H1 (cell line): Measurements from ENCODE around the gene KDF1. TPM values are rescaled to one million over a fixed set of nuclear protein-coding genes. Genes with fewer than 3 reads are reported as not detected.

Experiments
- CTCF ChIA-PET: fragments of 300-600 bp; sonication (Branson Sonifier 250); formaldehyde crosslinking; loops from one replicate; lab custom pipeline; 2021; ENCODE audit not compliant: partially characterized antibody; lab: Charles Lee
- POLR2A ChIA-PET: fragments of 300-600 bp; sonication (Branson Sonifier 250); formaldehyde crosslinking; loops from one replicate; lab custom pipeline; 2021; ENCODE audit warnings: inconsistent platforms; ENCODE audit not compliant: partially characterized antibody; lab: Charles Lee
- DNase-seq, 2 experiments: peaks; one replicate each; pipeline versions ENCODE4 v3.0.0 to v3.0.0-alpha.2; 2010 to 2022; ENCODE audit warnings: low spot score in 2 of 2, low read depth in 1 of 2, mixed read lengths in 1 of 2
- FAIRE-seq: peaks from 2 replicates; lab custom pipeline; 2011; peaks lifted over from hg19 to GRCh38; lab: Jason Lieb, UNC
- H2AFZ ChIP-seq: 2 replicates; pipeline ENCODE4 v1.8.1; 2012; ENCODE audit warnings: low read length, inconsistent platforms
- H2AK5ac ChIP-seq: 2 replicates; pipeline ENCODE4 v1.6.1; 2013; ENCODE audit warnings: low read depth, low read length
- H2BK120ac ChIP-seq: replicated peaks from 2 replicates; pipeline ENCODE3; 2013; ENCODE audit warnings: low read depth, low read length, inconsistent platforms
- H2BK12ac ChIP-seq: 2 replicates; pipeline ENCODE4 v1.6.1; 2013; ENCODE audit warnings: low read depth, low read length
- H2BK15ac ChIP-seq: 2 replicates; pipeline ENCODE4 v1.6.1; 2013; ENCODE audit warnings: low read length
- H2BK20ac ChIP-seq: 2 replicates; pipeline ENCODE4 v1.6.1; 2013; ENCODE audit warnings: low read length
- H2BK5ac ChIP-seq: 2 replicates; pipeline ENCODE4 v1.6.1; 2013; ENCODE audit warnings: low read depth, low read length
- H3K14ac ChIP-seq: 2 replicates; pipeline ENCODE4 v1.6.1; 2013; ENCODE audit warnings: inconsistent platforms; ENCODE audit not compliant: insufficient read length
- H3K18ac ChIP-seq: 2 replicates; pipeline ENCODE4 v1.6.1; 2013; ENCODE audit warnings: low read length; ENCODE audit errors: extremely low read depth
- H3K23ac ChIP-seq: 2 replicates; pipeline ENCODE4 v1.6.1; 2013; ENCODE audit warnings: inconsistent platforms; ENCODE audit not compliant: insufficient read length
- H3K23me2 ChIP-seq: 2 replicates; pipeline ENCODE4 v1.6.1; 2013; ENCODE audit warnings: low read depth, low read length
- H3K27ac ChIP-seq: 2 replicates; pipeline ENCODE4 v1.6.1; 2011; ENCODE audit warnings: low read depth, low read length, inconsistent platforms
- H3K27me3 ChIP-seq, 4 experiments: replicated peaks in 1 of 4; 1 replicate in 1 of 4; 2 replicates in 3 of 4; pipeline versions ENCODE4 v1.6.1 to v1.8.1; 2011 to 2013; ENCODE audit warnings: low read length in 3 of 4, mild to moderate bottlenecking in 3 of 4, inconsistent platforms in 2 of 4, mixed read lengths in 2 of 4, moderate library complexity in 1 of 4; ENCODE audit not compliant: control insufficient read depth in 3 of 4, insufficient read depth in 3 of 4; ENCODE audit errors: extremely low read depth in 1 of 4
- H3K36me3 ChIP-seq, 4 experiments: 2 replicates each; pipeline versions ENCODE4 v1.6.1 to v1.8.1; 2011 to 2013; ENCODE audit warnings: mild to moderate bottlenecking in 4 of 4, low read length in 3 of 4, moderate library complexity in 2 of 4, control low read depth in 1 of 4, inconsistent platforms in 1 of 4; ENCODE audit not compliant: insufficient read depth in 4 of 4, control insufficient read depth in 2 of 4
- H3K4ac ChIP-seq: replicated peaks from 2 replicates; pipeline ENCODE3; 2013; ENCODE audit warnings: low read length, low read depth, mixed read lengths, inconsistent platforms; ENCODE audit not compliant: insufficient read length
- H3K4me1 ChIP-seq, 4 experiments: replicated peaks in 1 of 4; 1 replicate in 1 of 4; 2 replicates in 3 of 4; pipeline versions ENCODE4 v1.6.1 to v1.8.1; 2011 to 2013; ENCODE audit warnings: low read length in 3 of 4, inconsistent platforms in 2 of 4, mixed read lengths in 1 of 4; ENCODE audit not compliant: insufficient read depth in 4 of 4, control insufficient read depth in 3 of 4
- H3K4me2 ChIP-seq, 2 experiments: 2 replicates each; pipeline versions ENCODE4 v1.6.1 to v1.8.1; 2011 to 2013; ENCODE audit warnings: low read depth in 2 of 2, low read length in 2 of 2, control low read depth in 1 of 2, inconsistent platforms in 1 of 2, mild to moderate bottlenecking in 1 of 2; ENCODE audit not compliant: insufficient read depth in 1 of 2
- H3K4me3 ChIP-seq, 4 experiments: fragments of 200-600, 300-600 bp in 1 of 4; sonication (generic), shearing (Covaris generic), sonication (Bioruptor Twin) in 1 of 4; 2 replicates each; pipeline versions ENCODE4 v1.5.1 to v1.8.1; 2011 to 2016; ENCODE audit warnings: low read length in 4 of 4, low read depth in 3 of 4, control low read depth in 2 of 4, inconsistent platforms in 2 of 4, mild to moderate bottlenecking in 2 of 4, mixed read lengths in 1 of 4, moderate library complexity in 1 of 4; ENCODE audit not compliant: insufficient read depth in 2 of 4; ENCODE audit errors: extremely low read depth in 1 of 4
- H3K56ac ChIP-seq: replicated peaks from 2 replicates; pipeline ENCODE3; 2013; ENCODE audit warnings: low read depth, mild to moderate bottlenecking, mixed read lengths, low read length, inconsistent platforms; ENCODE audit not compliant: insufficient read length
- H3K79me1 ChIP-seq: 2 replicates; pipeline ENCODE4 v1.6.1; 2013; ENCODE audit warnings: low read depth, low read length, control low read depth
- H3K79me2 ChIP-seq, 2 experiments: 2 replicates each; pipeline versions ENCODE4 v1.6.1 to v1.8.1; 2012 to 2013; ENCODE audit warnings: low read length in 2 of 2, mild to moderate bottlenecking in 2 of 2, inconsistent platforms in 1 of 2; ENCODE audit not compliant: insufficient read depth in 2 of 2, control insufficient read depth in 1 of 2
- H3K9ac ChIP-seq, 4 experiments: replicated peaks in 1 of 4; 1 replicate in 1 of 4; 2 replicates in 3 of 4; pipeline versions ENCODE4 v1.6.1 to v1.8.1; 2011 to 2013; ENCODE audit warnings: low read depth in 3 of 4, low read length in 3 of 4, control low read depth in 2 of 4, mild to moderate bottlenecking in 2 of 4, moderate library complexity in 2 of 4, inconsistent platforms in 1 of 4; ENCODE audit errors: extremely low read depth in 1 of 4
- H3K9me3 ChIP-seq, 2 experiments: 2 replicates each; pipeline versions ENCODE4 v1.6.1 to v1.8.1; 2012 to 2013; ENCODE audit warnings: mild to moderate bottlenecking in 2 of 2, moderate library complexity in 2 of 2, control low read depth in 1 of 2, inconsistent platforms in 1 of 2, low read depth in 1 of 2, low read length in 1 of 2, mixed read lengths in 1 of 2; ENCODE audit not compliant: insufficient read depth in 2 of 2
- H4K20me1 ChIP-seq, 2 experiments: replicated peaks in 1 of 2; 2 replicates each; pipeline versions ENCODE3 to v1.8.1; 2011 to 2013; ENCODE audit warnings: inconsistent platforms in 2 of 2, low read length in 2 of 2, mild to moderate bottlenecking in 1 of 2; ENCODE audit not compliant: insufficient read depth in 2 of 2, control insufficient read depth in 1 of 2
- H4K5ac ChIP-seq: 2 replicates; pipeline ENCODE4 v1.6.1; 2013; ENCODE audit warnings: low read length, low read depth, mixed read lengths, inconsistent platforms; ENCODE audit not compliant: insufficient read length
- H4K8ac ChIP-seq: 2 replicates; pipeline ENCODE4 v1.8.0; 2013; ENCODE audit warnings: mild to moderate bottlenecking, moderate library complexity, low read length, inconsistent platforms; ENCODE audit not compliant: insufficient read depth; ENCODE audit errors: extremely low read depth
- H4K91ac ChIP-seq: replicated peaks from 2 replicates; pipeline ENCODE3; 2013; ENCODE audit warnings: low read length, mixed read lengths, inconsistent platforms; ENCODE audit not compliant: insufficient read length
- NANOG ChIP-seq: IDR thresholded peaks from 2 replicates; pipeline ENCODE4 v1.6.1; 2011; ENCODE audit warnings: low read length, low read depth, mild to moderate bottlenecking, inconsistent platforms; ENCODE audit not compliant: insufficient read depth, poor library complexity, severe bottlenecking
- WGBS, 2 experiments: shearing (Covaris generic) in 1 of 2; methylation state at CpG; one replicate each; pipeline versions ENCODE4 v1.1.6 to v1.1.7; 2013 to 2015; ENCODE audit warnings: low lambda C conversion rate in 2 of 2, mixed read lengths in 2 of 2, inconsistent platforms in 1 of 2, low coverage in 1 of 2, missing lambda C conversion rate in 1 of 2; ENCODE audit not compliant: insufficient replicate concordance in 2 of 2, insufficient coverage in 1 of 2, insufficient read length in 1 of 2; ENCODE audit errors: extremely low coverage in 1 of 2, missing lambda C conversion rate in 1 of 2; 5-methylcytosine and 5-hydroxymethylcytosine counted together
- polyA plus RNA-seq, 7 experiments: library from polyadenylated mRNA; depleted of rRNA in 3 of 7; stranded (reverse) in 5 of 7; unstranded in 2 of 7; fragments of >200 nt in 5 of 7; fragments of 200-250 nt in 2 of 7; gene quantifications; 1 replicate in 5 of 7; 2 replicates in 1 of 7; 4 replicates in 1 of 7; pipeline versions ENCODE4 v1.2.1 to v1.2.3, GENCODE V29; 2011 to 2013; ENCODE audit warnings: missing spikeins in 2 of 7, mixed read lengths in 2 of 7
- total RNA-seq: library from RNA; stranded (reverse); fragmentation: NEBNext Ultra II Directional; extraction: Animal tissue kit (Norgen Biotek cat#: 25700); gene quantifications from 2 replicates; pipeline ENCODE4 v1.2.1, GENCODE V29; 2021

KDF1 gene
- total and polyA plus RNA-seq, 2 of the 8 experiments (the other 6 are each of a cell fraction or from before 2014, with no cell fraction given), result 16.9 to 37.5 TPM

DNA sequence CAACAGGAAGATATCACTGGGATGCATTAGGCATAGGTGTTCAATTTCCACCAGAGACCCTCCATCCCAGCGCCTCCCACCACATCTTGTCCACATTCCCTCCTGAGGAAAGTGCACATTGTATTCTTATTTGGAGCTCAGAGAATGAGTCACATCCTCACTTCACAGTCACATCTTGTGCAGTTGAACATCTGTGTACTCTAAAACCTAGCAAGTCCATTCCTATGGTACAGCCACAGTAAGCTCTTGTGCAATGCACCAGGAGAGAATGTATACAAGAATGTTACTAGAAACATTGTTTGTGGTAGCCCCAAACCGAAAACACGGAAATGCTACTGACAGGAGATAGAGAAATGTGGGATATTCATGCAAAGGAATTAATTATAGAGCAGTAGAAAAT, 1.6 kb upstream of the KDF1 start:
- no peak overlapping the region for H3K27ac ChIP-seq
- no peaks in the 10 kb centered on the region for H3K27me3 ChIP-seq
- peaks cover 0 to 9% of the 10 kb centered on the region in 2 experiments; a peak in 2 of 4 replicates for H3K79me2 ChIP-seq
- H3K18ac ChIP-seq, result no peak overlapping the region
- ChIA-PET CTCF (interaction anchor here (0.7 to 1.2 kb wide), 4 partner anchors 14 to 135 kb away, joined by 3 read pairs; no protein-coding TSS in a partner anchor), POLR2A (interaction anchor here (0.7 to 3.5 kb wide), 8 partner anchors 33 to 106 kb away, joined by 3 to 35 read pairs (median 5); partner anchors contain the start of genes GPATCH3 and TRNP1)
- H3K79me1 ChIP-seq, result 0 out of 2 replicates have a peak, but pooled peaks cover 2% of the 10 kb centered on the region
- no peak overlapping the region for H3K4ac ChIP-seq
- no peaks in the 10 kb centered on the region for H3K9me3 ChIP-seq
- no peak overlapping the region; the same call in 1 of the 2 replicates for H2BK12ac ChIP-seq
- H3K9ac ChIP-seq, result no peak overlapping the region
- no peak overlapping the region for H3K56ac ChIP-seq
- TF ChIP-seq NANOG, result no peak
- peaks cover 9% of the 10 kb centered on the region for H3K23me2 ChIP-seq
- H4K5ac ChIP-seq, result no peak overlapping the region
- H3K4me3 ChIP-seq, result no peak overlapping the region
- H2BK120ac ChIP-seq, result no peak overlapping the region
- no peak overlapping the region for H2BK20ac ChIP-seq
- H3K4me2 ChIP-seq, result no peak overlapping the region; a peak in 1 of 4 replicates
- FAIRE-seq (no peak), DNase-seq (no peak)
- 0 out of 2 replicates have a peak overlapping the region, but pooled peaks have one; percentile 16 for H2BK15ac ChIP-seq
- no peak overlapping the region for H2AFZ ChIP-seq
- no peak overlapping the region for H4K91ac ChIP-seq
- H2BK5ac ChIP-seq, result no peak overlapping the region
- H3K23ac ChIP-seq, result no peak overlapping the region
- no peak overlapping the region for H2AK5ac ChIP-seq
- H3K4me1 ChIP-seq, result peaks cover 0 to 3% (median 0%) of the 10 kb centered on the region in 4 experiments; a peak in 3 of 7 replicates
- WGBS, 2 experiments, result 89% methylated on average over 3 of the region's 3 CpGs; no CpG with 5 or more reads in 1 of the 2 experiments
- no peaks in the 10 kb centered on the region for H3K36me3 ChIP-seq
- H4K20me1 ChIP-seq, result no peaks in the 10 kb centered on the region
- no peak overlapping the region for H3K14ac ChIP-seq
- no peak overlapping the region for H4K8ac ChIP-seq
